Measurements from ENCODE around the gene TLK1. TPM values are rescaled to one million over a fixed set of nuclear protein-coding genes. Genes with fewer than 3 reads are reported as not detected.

Gene TLK1
- total and polyA plus RNA-seq, 9 donors = 15.9 to 77.4 (median 61.7) TPM

- TF ChIP-seq EP300 (IDR thresholded peaks at IDR 0.05) (no peak), POLR2A (IDR thresholded peaks at IDR 0.05) (no peak)
- TF ChIP-seq, protein P1, sequence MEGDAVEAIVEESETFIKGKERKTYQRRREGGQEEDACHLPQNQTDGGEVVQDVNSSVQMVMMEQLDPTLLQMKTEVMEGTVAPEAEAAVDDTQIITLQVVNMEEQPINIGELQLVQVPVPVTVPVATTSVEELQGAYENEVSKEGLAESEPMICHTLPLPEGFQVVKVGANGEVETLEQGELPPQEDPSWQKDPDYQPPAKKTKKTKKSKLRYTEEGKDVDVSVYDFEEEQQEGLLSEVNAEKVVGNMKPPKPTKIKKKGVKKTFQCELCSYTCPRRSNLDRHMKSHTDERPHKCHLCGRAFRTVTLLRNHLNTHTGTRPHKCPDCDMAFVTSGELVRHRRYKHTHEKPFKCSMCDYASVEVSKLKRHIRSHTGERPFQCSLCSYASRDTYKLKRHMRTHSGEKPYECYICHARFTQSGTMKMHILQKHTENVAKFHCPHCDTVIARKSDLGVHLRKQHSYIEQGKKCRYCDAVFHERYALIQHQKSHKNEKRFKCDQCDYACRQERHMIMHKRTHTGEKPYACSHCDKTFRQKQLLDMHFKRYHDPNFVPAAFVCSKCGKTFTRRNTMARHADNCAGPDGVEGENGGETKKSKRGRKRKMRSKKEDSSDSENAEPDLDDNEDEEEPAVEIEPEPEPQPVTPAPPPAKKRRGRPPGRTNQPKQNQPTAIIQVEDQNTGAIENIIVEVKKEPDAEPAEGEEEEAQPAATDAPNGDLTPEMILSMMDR (IDR thresholded peaks at IDR 0.05) = no peak
- intact Hi-C loops (cut with DNase I) = no loop called here
- Histone ChIP-seq H3K36me3 (no peaks in the 10 kb centered on the region), H3K4me3 (no peak overlapping the region), H3K9me3 (no peaks in the 10 kb centered on the region), H3K4me1 (ENCODE audit: insufficient read depth) (no peaks in the 10 kb centered on the region), H3K27ac (no peak overlapping the region), H3K27me3 (no peaks in the 10 kb centered on the region)
- no peak for DNase-seq
- 47 to 73% (median 61%) methylated on average over 2 of the region's 2 CpGs for WGBS, 3 donors
Measured at GRCh38 chr2:170996316-170996715, 164.4 kb downstream of the TLK1 start.

- Histone ChIP-seq H3K4me3 (no peak overlapping the region), H3K4me1 (ENCODE audit: insufficient read depth) (no peaks in the 10 kb centered on the region), H3K36me3 (no peaks in the 10 kb centered on the region), H3K9me3 (no peaks in the 10 kb centered on the region), H3K27me3 (no peaks in the 10 kb centered on the region), H3K27ac (no peak overlapping the region)
- TF ChIP-seq EP300 (IDR thresholded peaks at IDR 0.05) = no peak
- no peak for TF ChIP-seq POLR2A (IDR thresholded peaks at IDR 0.05)
- TF ChIP-seq, protein P1 (IDR thresholded peaks at IDR 0.05) = no peak
- DNase-seq = no peak
- intact Hi-C loops (cut with DNase I) = no loop called here
- 94 to 97% (median 95%) methylated on average over 5 of the region's 5 CpGs for WGBS, 3 donors
Measured at GRCh38 chr2:170991398-170992182, 169.1 kb downstream of the TLK1 start.

- peaks cover 1% of the 10 kb centered on the region for H3K4me1 ChIP-seq (ENCODE audit: insufficient read depth)
- H3K4me3 ChIP-seq = no peak overlapping the region
- intact Hi-C loops (cut with DNase I) = no loop called here
- TF ChIP-seq EP300 (IDR thresholded peaks at IDR 0.05) (no peak), POLR2A (IDR thresholded peaks at IDR 0.05) (no peak)
- TF ChIP-seq, protein P1 (IDR thresholded peaks at IDR 0.05) = no peak
- H3K36me3 ChIP-seq = no peaks in the 10 kb centered on the region
- H3K9me3 ChIP-seq = no peaks in the 10 kb centered on the region
- no peaks in the 10 kb centered on the region for H3K27me3 ChIP-seq
- no peak overlapping the region for H3K27ac ChIP-seq
- no peak for DNase-seq
- 95 to 97% (median 95%) methylated on average over 8 of the region's 8 CpGs for WGBS, 3 donors
Measured at GRCh38 chr2:170986566-170987258, 174.0 kb downstream of the TLK1 start.

- no peaks in the 10 kb centered on the region for H3K36me3 ChIP-seq
- no peak for TF ChIP-seq EP300 (IDR thresholded peaks at IDR 0.05)
- TF ChIP-seq, protein P1 (IDR thresholded peaks at IDR 0.05) = no peak
- TF ChIP-seq POLR2A (IDR thresholded peaks at IDR 0.05) = no peak
- peaks cover 1% of the 10 kb centered on the region for H3K4me1 ChIP-seq (ENCODE audit: insufficient read depth)
- no peak for DNase-seq
- no peaks in the 10 kb centered on the region for H3K9me3 ChIP-seq
- H3K27ac ChIP-seq = no peak overlapping the region
- 91 to 94% (median 92%) methylated on average over 5 of the region's 5 CpGs for whole genome bisulfite sequencing, 3 donors
- no peaks in the 10 kb centered on the region for H3K27me3 ChIP-seq
- H3K4me3 ChIP-seq = no peak overlapping the region
- intact Hi-C loops (cut with DNase I) = no loop called here
Measured at GRCh38 chr2:170985407-170985806, 175.3 kb downstream of the TLK1 start.
